NCI-H1092 (cell line): Measurements from ENCODE around the gene BMP8A.
"Not testable (repeated sequence)": the region's sequence is repeated elsewhere in the genome, so short reads cannot be mapped to it uniquely, and the experiment has no call there.

Experiments
- DNase-seq: peaks from one replicate; lab custom pipeline; 2025; lab: John Stamatoyannopoulos, UW

Gene BMP8A, protein sequence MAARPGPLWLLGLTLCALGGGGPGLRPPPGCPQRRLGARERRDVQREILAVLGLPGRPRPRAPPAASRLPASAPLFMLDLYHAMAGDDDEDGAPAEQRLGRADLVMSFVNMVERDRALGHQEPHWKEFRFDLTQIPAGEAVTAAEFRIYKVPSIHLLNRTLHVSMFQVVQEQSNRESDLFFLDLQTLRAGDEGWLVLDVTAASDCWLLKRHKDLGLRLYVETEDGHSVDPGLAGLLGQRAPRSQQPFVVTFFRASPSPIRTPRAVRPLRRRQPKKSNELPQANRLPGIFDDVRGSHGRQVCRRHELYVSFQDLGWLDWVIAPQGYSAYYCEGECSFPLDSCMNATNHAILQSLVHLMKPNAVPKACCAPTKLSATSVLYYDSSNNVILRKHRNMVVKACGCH

DNA sequence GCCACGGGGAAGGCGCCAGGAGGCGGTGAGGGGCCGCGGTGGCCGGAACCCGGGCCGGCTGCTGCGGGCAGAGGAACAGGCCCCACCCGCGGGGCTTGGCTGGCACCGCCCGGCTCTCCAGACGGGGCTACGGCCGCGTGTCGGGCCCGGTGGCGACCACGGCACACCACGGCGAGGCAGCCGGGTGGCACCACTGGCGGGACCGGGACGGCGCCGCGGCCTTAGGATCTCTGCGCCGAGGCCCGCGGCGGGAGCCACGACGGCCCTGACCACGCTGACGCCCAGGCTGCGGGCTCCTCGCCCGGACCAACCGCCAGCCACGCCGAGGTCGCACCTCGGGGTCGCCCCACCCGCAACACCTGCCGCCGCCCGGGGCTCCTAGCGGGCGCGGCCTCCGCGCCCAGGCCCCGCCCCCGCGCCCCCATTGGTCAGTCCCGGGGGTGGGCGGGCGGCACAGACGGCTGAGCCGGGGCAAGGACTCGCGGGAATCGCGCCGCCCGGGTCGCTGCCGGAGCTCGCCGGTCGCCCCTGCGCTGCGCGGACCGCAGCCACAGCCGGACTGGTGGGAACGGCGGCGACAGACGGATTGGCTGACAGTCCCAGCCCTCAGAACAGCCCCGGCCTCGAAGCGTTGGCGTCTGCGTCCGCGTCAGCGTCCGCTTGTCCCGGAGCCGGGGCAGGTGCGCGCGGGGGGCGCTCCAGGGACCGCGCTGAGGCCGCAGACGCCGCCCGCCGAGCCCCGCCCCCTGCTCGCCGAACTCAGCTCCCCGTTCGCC, at the start of gene BMP8A:
TSS of gene BMP8A (plus strand) at position 491 of the 776 bp plus-strand sequence. CDS start 356 bp downstream, outside the sequence.
- peak; percentile 50 for DNase-seq

DNA sequence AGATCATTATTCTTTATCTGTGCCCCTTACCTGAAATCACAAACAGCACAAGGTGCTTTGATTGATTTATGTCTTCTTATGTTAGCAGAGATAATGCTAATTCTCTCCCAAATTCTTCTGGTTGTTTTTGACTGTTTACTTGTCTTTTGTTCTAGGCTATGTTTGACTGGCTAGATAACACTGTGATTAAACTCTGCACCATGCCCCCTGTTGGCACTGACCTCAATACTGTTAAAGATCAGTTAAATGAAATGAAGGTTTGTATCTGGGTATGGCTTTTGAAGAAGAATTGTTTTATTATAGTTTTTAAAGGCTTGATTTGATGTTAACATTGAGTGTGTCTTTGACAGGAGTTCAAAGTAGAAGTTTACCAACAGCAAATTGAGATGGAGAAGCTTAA, 49.6 kb upstream of the BMP8A start:
- DNase-seq = no peak

DNA sequence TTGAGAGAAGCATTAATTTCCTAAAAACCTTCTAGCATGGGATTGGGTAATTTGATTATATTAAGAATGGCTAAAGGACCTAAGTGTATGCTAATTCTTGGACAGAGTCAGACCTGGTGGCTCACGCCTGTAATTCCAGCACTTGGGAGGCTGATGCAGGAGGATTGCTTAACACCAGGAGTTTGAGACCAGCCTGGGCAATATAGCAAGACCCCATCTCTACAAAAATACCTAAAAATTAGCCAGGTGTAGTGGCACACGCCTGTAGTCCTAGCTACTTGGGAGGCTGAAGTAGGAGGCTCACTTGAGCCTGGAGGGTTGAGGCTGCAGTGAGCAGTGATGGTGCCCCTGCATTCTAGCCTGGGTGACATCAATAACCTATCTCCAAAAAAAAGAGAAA, 45.9 kb upstream of the BMP8A start:
- DNase-seq = no peak

DNA sequence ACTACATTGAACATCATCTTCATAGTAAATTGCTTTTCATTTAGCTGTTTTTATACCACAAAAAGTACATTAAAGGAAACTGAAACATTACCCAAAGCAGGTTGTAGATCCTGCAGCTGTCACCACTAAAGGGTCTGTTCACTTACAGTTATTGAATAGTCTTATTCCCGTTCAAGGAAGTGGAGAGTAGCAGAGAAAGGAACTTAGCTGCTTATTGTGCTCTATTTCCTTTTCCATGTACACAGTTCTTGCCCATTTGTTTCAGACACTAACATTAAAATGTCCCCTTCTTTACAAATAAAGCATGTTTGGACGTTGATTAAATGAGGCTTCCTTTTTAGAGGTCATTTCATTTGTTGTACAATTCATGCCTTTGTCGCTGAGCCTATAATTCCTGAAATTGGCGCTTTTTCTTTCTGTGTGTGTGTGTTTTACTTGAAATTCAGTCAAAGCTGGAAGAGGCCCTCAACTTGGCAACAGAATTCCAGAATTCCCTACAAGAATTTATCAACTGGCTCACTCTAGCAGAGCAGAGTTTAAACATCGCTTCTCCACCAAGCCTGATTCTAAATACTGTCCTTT, 44.4 kb upstream of the BMP8A start:
- DNase-seq = no peak

DNA sequence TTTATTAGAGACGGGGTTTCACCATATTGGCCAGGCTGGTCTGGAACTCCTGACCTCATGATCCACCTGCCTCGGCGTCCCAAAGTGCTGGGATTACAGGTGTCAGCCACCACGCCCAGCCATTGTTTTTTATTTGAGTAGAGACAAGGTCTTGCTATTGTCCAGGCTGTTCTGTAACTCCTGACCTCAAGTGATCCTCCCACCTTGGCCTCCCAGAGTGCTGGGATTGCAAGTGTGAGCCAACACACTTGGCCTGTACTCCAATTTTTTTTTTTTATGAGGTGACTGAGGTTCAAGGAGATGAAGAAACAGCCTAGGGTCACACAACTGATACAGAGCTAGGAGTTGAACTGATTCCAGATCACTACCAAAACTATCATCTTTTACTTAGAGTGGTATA, 41.4 kb upstream of the BMP8A start:
- DNase-seq = not testable (repeated sequence)

DNA sequence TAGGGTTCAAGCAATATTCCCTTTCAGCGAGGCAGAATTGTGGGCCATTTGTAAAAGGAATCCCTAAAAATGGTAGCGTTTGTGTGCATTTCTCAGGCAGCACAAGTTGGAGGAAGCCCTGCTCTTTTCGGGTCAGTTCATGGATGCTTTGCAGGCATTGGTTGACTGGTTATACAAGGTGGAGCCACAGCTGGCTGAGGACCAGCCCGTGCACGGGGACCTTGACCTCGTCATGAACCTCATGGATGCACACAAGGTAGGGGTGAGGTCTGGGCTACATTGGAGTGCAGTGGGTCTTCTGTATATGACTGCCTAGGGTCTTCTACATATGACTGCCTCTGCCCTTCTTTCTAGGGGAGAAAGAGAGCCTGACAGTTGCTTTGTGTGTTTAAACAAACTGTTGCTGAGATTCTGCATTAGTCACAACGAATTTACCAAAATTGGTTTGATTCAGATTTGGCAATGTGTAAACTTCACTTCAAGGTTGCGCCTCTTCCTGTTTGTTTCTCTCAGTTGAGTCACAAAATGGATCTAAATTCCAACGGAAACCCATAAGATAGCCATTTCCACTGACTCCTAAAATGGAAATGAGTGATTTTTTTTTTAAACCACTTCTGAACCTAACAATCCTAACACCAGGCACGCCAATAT, 40.4 kb upstream of the BMP8A start:
- no peak for DNase-seq

DNA sequence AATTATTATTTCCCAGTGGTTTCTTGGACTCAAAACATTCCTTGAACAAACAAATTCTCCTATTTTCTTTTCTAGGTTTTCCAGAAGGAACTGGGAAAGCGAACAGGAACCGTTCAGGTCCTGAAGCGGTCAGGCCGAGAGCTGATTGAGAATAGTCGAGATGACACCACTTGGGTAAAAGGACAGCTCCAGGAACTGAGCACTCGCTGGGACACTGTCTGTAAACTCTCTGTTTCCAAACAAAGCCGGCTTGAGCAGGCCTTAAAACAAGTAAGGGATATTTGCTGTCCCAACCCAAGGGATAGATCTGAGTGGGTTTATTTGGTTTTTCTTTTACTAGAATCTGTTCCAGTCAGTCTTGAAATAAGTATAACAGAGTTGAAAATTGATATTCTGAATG, 39.4 kb upstream of the BMP8A start:
- no peak for DNase-seq

DNA sequence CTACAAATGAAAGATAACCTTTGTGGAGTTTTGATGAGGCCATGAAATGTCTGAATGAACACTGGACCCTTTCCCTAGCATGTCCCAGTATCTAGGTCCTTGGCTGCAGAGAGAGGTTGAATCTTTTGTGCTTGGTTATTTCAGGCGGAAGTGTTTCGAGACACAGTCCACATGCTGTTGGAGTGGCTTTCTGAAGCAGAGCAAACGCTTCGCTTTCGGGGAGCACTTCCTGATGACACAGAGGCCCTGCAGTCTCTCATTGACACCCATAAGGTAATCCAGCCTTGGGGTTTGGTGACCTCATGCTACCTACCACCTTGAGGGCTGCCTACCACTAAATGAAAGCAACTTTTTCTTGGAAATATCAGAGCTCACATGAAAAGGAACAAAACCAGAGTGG, 38.9 kb upstream of the BMP8A start:
- no peak for DNase-seq

DNA sequence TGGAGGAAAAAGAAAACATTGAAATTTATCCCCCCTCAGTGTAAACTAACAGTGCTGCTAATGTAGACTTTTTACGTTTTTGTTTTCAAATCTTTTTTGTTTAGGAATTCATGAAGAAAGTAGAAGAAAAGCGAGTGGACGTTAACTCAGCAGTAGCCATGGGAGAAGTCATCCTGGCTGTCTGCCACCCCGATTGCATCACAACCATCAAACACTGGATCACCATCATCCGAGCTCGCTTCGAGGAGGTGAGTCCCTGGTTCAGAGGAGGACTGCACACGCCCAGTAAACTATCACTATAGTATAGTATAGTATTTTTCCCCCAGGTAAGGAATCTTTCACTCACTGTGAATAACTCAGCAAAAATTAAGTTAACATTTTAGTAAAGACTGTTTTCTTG, 37.8 kb upstream of the BMP8A start:
- no peak for DNase-seq

DNA sequence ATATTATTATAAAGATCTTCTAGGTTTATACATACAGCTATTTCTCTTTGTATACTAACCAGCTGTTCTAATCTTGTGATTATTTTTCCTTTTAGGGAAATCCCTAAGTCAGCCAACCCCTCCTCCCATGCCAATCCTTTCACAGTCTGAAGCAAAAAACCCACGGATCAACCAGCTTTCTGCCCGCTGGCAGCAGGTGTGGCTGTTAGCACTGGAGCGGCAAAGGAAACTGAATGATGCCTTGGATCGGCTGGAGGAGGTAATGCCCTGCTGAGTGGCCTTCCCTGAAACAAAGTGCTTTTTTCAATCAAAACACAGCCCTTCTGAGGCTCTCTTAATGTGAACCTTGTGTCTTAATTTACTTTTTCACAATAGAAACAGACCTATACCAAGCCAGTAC, 32.4 kb upstream of the BMP8A start:
- no peak for DNase-seq

DNA sequence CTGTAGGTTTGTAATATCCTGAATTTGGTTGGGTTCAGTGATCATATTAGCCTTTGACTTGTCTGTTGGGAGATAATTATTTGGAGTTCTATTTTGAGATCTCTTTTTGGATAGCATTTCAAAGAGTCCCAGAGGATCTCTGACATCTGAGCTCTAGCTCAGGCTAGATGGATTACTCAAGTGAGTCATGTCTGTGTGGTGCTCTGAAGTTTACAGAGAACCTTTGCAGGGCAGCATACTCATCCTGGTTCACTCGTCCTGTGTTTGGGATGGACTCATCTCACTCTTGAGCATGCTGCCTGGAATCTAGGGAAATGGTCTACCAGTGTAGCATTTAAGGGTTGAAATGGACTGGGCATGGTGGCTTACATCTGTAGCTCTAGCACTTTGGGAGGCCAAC, 29.4 kb upstream of the BMP8A start:
- DNase-seq = no peak

DNA sequence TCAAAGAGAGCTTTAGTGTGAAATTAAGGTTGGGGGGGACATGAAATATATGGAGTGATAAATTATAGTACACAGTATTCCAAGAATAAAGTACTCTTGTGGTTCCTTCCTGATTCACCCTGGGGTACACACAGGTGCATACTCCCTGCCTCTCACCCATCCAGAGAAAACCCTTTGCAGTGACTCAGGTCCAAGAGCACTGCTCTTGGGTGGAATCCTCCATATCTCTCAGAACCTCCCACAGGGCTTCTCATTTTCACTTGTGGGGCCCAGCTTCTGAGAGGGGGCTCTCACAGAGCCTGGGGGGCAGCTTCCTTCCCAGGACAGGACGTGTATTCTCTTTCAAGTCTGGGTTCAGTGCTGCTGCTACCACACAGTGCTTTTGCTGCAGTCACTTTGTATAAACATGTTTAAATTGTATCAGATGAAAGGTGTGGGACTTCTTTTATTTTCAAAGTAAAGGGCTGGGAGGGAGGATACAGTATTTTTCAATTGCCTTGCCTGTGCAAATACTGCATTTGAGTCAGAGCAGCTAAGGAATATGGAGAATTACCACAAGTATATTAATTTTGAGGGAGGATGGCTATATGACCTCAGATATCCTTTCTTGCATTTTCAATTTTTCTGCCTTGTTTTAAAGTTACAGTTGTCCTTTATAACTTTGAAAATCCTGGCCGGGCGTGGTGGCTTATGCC, 24.9 kb upstream of the BMP8A start:
- no peak for DNase-seq

DNA sequence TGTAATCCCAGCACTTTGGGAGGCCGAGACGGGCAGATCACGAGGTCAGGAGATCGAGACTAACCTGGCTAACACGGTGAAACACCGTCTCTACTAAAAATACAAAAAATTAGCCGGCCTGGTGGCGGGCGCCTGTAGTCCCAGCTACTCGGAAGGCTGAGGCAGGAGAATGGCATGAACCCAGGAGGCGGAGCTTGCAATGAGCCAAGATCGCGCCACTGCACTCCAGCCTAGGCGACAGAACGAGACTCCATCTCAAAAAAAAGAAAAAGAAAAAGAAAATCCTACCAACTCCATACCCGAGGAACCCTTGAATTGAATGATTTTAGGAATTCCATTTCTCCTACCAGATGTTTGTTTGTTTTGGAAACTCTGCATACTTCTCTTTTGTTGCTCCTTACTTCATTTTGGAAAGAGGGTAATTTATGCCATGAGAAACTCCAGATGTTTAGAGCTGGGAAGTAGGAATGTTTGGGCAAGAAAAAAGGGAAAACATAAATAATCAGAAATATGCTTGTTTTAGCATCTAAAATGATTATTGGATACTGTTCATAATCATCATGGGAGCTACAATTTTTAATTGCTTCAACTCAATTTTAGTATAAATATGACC, 24.2 kb upstream of the BMP8A start:
- DNase-seq = not testable (repeated sequence)

DNA sequence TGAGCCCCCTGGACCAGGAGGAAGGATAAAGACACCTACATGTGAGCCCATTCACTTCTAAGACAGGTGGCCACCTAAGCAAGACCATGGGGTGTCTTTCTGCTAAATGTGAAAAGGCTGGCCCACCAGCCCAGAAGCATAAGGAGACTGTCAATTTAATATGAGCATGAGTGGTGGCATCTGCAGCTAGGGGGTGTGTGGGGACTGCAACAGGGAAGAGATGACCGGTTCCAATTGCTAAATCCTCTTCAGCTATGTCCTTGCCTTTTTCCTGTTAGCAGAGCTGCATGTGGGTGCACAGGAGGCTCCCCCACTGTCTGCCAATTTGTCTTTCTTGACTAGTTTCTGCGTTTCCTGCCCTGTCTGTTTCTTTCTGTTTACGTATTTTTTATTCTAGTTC, 22.3 kb upstream of the BMP8A start:
- DNase-seq = no peak

DNA sequence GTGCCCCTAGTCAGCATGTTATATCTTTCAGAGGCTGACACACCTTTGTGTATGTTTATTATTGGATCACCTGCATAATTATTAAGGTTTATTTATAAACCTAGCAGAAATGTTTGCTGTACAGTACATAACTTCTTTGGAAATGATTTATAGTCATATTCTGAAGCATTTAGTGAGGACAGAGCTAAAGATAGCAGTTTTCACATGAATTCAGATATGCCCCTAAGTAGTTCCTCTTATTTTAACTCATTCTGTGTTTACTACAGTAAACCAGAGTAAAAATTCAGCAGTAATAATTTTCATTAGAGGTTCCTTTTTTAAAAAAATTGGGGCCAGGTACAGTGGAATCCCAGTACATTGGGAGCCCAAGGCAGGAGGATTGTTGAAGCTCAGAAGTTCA, 21.4 kb upstream of the BMP8A start:
- no peak for DNase-seq

DNA sequence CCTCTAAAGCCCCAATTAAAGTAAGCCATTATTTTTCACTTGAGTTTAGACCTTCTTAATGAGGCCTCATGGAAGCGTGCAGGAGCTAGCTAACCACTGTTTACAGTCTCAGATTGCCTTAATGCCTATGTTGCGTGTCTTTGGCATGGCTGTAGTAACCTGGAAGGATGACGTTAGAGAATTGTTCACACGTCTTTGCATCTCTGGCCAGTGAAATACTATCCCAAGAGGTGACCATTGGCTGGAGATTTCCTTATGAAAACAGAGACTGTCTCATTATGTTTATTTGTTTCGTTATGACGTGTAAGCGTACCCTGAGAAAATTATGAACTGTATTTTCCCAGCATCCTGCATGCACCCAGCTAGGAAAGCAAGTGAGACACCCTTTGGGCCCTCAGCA, 18.6 kb upstream of the BMP8A start:
- DNase-seq = no peak

DNA sequence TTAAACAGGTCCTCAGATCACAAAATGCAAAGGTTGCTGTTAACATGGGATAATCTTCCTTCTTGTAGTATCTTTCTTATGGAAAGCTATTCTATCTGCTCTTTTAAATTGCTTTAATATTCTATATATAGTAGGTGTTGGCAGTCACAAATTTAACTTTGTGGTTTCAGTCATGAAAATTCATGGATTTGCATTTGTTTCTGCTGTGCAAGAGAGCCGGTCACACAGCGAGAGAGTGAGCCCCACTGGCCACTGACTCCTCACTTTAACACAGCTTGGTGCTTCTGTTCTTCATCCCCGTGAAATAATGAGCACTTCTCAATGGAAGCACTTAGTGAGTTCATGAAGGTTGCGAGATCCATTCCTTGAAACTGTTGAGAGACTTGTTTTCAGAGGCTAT, 18.1 kb upstream of the BMP8A start:
- no peak for DNase-seq

DNA sequence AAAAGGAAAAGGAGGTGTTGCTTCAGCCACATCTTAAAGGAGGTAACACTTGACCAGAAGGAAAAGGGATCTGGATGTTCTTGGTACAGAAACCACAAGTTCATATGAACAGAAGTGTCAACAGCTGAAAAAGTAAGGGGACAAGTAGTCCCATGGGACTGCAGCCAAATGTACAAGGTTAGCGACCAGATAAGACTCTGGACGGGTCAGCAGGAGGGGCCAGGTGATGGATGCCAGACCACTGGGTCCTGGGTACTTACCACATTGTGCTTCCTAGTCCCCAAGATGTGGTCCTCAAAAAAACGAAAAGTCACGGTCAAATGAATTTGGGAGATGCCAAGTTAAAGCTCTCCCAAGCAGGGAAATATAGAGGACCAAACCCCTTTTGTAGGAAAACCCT, 16.6 kb upstream of the BMP8A start:
- no peak for DNase-seq

DNA sequence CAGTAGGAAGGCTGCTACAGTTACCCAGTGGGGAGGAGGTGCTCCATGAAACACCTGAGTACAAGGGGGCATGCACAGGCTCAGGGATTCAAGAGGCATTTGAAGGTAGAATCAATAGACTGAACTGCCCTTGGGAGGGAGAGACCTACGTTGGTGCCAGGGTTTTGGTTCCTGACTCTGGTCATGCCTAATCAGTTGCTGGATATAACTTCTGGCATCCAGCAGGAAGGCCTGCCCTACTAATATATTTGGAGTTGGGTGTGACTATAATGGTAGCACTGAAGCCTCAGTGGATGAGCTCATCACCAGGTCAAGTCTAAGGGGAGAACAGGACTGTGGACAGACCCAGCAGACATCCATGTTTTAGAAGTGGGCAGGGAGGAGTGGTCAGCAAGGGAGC, 15.9 kb upstream of the BMP8A start:
- not testable (repeated sequence) for DNase-seq

DNA sequence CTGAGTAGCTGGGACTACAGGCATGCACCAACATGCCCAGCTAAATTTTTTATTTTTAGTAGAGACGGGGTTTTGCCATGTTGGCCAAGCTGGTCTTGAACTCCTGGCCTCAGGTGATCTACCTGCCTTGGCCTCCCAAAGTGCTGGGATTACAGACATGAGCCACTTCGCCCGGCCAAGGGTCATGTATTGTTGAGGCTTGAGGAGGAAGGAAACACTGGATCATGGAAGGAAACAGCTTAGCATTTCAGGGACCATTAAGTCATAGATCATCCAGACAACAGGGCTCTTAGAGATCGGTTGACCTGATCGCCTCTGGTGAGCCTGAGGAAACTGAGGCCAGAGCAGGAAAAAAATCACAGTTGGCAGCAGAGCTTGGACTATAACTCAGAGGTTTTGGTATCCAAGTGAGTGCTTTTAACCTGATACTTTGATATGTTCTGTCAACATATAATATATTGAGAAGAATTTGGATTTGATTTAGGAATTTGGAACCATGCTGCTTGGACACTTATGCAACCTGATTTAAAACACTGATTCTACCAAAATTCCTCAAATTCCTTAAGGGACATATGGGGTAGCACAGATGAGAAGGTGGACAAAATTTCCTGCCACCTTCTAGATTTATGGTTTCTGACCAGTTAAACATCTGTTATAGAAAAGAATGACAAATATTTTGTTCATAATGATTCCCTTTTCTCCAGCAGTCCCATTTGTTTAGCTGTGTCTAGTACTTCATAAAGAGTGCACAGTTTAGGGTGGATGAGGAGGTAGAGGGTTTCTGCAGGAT, 13.1 kb upstream of the BMP8A start:
- DNase-seq = no peak

DNA sequence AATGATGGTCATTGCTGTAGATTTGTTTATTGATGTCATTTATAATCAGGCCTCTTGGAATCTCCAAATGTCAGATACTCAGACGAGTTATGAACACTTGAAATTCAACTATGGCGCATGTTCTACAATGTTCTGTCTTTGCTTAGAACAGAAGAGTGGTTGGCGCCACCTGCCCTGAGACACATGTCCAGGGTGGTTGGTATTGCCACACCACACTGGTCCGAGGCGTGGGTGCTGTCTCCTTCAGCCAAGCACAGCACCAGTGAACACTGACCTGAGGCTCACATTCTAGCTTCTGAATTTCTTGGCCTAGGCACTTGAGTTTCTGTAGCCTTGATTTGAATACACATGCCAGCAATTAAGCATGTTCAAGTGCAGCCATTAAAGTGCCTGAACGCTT, 10.1 kb upstream of the BMP8A start:
- DNase-seq = no peak
